Upper lobe of left lung (tissue), 4 donors: ENCODE results near the gene ELP1.

Experiments
- EP300 ChIP-seq, 4 donors: sonication (generic); formaldehyde crosslinking; IDR thresholded peaks; one replicate each; pipeline ENCODE4 v1.5.1; 2017; ENCODE audit warnings: antibody characterized with exemption in 4 of 4, control low read depth in 2 of 4
- POLR2A ChIP-seq, 4 donors: fragments of 450-650 bp; IDR thresholded peaks; one replicate each; pipeline ENCODE4 v1.5.1; 2016 to 2017; ENCODE audit warnings: antibody characterized with exemption in 4 of 4, mild to moderate bottlenecking in 2 of 4
- TF ChIP-seq, protein P1 (sequence below), 6 experiments: fragments of 450-650 bp in 4 of 6; fragments of 200-600 bp in 2 of 6; sonication (generic) in 2 of 6; IDR thresholded peaks; one replicate each; pipeline ENCODE4 v1.5.1; 2016 to 2019; ENCODE audit warnings: antibody characterized with exemption in 6 of 6

DNA sequence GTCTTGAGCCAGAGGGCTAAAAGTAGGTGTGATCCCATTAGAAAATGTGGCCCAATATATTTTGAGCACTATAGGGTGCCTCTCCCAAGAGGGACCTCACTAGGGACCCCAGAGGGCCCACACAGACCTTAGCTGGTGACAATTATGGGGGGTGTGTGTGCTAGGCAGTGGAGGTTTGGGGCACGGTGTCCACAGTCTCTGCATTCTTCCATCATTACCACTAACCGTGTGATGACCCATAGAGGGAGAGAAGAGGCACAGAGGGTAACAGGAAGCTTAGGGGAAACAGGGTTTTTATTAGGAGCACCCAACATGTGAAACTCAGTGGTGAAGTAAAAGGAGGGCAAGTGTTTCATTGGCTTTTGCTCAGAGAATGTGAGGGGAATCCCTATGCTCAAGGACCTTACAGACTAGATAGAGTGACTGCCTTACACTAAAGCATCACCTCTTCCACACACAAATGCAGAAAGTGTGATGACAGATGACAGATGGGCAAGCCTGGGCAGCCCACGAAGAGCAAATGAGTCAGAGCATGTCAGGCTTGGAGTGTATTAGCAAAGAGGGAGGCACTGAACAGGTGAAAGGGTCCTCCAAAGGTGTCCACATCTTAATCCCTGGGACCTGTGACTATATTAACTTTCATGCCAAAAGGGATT lies 74.3 kb downstream of the ELP1 start:
- TF ChIP-seq, protein P1, sequence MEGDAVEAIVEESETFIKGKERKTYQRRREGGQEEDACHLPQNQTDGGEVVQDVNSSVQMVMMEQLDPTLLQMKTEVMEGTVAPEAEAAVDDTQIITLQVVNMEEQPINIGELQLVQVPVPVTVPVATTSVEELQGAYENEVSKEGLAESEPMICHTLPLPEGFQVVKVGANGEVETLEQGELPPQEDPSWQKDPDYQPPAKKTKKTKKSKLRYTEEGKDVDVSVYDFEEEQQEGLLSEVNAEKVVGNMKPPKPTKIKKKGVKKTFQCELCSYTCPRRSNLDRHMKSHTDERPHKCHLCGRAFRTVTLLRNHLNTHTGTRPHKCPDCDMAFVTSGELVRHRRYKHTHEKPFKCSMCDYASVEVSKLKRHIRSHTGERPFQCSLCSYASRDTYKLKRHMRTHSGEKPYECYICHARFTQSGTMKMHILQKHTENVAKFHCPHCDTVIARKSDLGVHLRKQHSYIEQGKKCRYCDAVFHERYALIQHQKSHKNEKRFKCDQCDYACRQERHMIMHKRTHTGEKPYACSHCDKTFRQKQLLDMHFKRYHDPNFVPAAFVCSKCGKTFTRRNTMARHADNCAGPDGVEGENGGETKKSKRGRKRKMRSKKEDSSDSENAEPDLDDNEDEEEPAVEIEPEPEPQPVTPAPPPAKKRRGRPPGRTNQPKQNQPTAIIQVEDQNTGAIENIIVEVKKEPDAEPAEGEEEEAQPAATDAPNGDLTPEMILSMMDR (IDR thresholded peaks at IDR 0.05) = no peak
- no peak for TF ChIP-seq EP300 (IDR thresholded peaks at IDR 0.05)
- TF ChIP-seq POLR2A (IDR thresholded peaks at IDR 0.05) = no peak
